ENCODE data around the gene RBBP6.
A peak's percentile ranks its signal among the peaks of the same experiment; 100 is the strongest.

Gene RBBP6

DNA sequence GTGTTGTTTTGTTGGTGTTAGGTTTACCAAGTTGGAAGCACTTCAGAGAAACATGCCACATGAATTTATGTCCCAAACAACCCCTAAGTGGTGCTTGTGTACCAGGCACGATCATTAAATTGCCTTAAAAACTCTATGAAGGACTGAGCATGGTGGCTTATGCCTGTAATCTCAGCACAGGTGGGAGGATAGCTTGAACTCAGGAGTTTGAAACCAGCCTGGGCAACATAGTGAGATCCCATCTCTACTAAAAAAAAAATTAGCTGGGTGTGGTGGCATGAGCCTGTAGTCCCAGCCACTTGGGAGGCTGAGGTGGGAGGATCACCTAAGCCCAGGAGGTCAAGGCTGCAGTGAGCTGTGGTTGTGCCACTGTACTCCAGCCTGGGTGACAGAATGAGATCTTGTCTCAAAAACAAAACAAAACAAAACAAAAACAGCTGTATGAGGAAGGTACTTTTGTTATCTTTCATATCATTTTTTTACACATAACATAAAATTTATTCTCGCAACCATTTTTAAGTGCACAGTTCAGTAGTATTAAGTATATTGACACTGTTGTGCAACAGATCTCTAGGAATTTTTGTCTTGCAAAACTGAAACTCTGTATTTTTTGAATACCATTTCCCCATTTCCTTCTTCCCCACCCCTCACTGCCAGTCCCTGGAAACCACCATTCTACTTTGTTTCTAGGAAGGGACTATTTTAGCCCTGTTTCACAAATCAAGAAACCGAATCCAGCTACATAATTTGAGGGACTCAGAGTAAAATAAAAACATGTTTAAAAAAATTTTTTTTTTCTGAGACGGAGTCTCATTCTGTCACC is 14.3 kb upstream of the RBBP6 start:
- no peak for FAIRE-seq

DNA sequence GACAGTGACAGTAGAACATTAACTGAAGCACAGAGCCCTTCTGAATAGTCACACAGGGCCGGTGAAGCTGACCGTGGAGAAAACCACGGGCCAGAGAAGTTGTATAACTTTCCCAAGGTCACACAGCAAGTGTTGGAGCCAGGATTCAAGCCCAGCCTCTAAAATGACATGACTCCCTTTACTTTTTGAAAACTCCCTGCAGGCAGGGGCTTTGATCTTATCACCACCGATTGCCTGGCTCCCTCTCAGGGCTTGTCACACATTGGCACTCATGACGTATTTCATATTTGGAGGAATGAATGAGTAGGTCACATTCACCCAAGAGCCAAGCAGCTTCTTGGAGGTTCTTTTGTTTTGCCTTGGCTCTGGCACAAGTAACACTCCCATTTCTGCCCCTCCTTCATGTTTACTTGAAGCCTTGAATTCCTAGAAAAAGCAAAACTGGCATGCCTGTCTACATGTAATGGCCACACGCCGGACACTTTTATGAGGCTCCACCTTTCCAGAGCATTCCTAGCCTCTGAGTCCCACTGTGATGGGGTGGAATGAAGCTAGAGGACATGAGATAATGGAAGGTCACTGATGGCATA is 13.3 kb upstream of the RBBP6 start:
- no peak for FAIRE-seq

DNA sequence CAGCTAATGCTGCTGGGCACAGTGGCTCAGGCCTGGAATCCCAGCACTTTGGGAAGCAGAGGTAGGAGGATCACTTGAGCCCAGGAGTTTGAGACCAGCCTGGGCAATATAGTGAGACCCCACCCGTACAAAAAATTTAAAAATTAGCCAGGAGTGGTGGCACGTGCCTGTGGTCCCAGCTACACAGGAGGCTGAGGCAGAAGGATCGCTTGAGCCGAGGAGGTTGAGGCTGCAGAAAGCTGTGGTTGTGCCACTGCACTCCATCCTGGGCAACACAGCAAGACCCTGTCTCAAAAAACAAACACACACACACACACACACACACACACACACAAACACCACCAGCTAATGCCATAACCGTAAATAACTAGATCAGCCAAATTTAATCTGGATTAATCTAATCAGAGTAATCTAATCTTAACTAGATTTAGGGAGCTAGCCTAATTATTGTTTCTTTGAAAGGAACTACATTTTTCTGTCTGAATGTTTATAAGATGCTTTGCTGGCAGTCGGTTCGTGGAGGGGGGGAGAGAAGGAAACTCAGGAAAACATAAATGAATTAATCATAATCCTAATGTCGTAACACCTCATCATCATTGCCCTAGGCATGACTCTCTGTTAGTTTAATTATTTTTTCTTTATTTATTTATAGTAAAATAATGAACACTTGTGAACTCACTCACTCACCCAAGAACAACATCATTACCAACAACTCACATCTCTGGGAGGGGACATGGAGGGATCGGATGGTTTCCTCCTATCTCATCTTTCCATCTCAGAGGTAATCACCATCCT is 12.5 kb upstream of the RBBP6 start:
- no peak for FAIRE-seq

DNA sequence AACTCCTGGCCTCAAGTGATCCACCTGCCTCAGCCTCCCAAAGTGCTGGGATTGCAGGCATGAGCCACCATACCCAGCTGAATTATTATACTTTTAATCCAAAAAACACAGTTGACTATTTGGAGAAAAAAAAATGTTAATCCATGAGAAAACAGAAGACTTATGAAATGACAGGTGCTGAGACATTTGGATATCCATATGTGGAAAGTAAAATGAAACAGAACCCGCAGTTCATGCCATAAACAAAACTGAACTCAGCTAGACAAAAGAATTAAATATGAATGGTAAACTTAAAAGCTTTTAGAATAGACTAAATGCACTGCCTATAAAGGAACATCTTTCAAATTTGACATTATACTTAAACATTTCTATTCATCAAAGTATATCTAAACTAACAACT is 8.2 kb upstream of the RBBP6 start:
- FAIRE-seq: no peak

DNA sequence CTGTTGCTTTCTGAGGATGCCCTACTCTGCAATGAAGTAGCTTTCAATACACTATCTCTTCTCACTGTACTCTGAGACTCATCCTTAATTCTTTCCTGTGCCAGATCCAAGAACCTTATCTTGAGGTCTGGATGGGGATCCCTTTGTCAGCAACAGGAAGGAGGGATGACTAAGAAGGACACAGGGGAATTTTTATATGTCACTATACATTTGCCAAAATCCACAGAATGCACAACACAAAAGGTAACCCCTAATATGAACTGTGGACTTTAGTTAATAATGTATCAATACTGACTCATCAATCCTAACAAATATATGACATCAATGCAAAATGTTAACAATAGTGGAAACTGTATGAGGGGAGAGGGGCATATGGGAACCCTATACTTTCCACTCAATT is 4.7 kb upstream of the RBBP6 start:
- FAIRE-seq: no peak

DNA sequence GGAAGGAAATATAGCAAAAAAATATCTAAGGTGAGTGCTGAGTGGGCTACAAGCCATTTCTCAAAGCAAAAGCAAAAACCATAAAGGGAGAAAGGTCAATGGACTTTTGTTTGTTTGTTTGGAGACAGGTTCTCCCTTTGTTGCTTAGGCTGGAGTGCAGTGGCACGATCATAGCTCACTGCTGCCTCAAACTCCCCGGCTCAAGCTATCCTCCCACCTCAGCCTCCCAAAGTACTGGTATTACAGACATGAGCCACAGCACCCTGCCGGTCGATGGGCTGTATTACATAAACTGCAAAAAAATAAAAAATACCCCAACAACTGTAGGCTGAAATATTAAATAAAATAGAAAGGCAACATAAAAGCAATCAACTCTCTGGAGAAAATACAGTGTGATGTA is 3.5 kb upstream of the RBBP6 start:
- FAIRE-seq: no peak

DNA sequence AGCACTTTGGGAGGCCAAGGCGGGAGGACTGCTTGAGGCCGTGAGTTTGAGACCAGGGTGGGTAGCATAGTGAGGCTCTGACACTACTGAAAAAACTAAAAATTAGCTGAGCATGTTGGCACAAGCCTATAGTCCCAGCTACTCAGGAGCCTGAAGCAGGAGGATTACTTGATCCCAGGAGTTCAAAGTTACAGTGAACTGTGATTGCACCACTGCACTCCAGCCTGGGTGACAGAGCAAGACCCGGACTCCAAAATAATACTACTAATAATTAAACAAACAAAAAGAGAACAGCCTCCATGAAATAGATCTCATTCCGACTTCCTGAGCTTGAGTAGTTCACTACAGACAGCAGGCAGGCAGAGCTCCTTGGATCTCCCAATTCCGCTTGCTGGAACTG is 2.7 kb upstream of the RBBP6 start:
- no peak for FAIRE-seq

DNA sequence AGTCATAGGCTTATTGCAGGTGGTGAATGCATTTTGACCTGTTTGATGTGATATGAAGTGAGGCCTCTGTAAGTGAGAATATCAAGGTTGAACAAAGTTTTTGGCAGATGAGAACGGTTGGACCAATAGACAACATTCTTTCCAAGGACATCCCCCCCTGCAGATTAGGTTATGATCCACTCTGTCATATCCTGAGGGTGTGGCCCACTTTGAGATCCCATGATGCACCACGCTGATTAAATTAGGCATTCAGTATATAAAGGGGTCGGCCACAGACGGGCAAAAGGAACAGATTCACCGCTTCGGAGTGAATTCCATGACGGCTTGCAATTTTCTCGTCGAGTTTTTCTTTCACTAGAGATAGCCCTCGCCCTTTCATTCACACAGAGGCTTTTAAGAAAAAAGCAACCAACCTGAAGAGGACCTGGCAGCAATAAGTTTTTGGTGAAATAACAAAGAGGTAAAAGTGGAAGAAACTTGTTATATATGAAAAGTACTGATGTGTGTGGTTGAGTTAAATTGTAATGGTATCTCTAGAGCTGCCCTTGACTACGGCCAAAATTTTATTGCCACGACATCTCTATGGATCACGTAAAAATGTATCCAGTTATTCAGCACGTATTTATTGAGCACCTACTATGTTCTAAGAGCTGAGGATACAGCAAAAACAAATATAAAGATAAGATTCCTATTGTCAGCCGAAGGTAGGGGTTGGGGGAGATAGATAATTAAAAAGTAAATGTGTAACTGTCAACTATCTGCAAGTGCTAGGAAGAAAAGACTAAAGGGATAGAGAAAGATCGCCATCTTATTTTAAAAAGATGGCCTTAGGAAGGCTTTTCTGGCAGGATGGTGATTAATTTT is 1.7 kb upstream of the RBBP6 start:
- no peak for FAIRE-seq

DNA sequence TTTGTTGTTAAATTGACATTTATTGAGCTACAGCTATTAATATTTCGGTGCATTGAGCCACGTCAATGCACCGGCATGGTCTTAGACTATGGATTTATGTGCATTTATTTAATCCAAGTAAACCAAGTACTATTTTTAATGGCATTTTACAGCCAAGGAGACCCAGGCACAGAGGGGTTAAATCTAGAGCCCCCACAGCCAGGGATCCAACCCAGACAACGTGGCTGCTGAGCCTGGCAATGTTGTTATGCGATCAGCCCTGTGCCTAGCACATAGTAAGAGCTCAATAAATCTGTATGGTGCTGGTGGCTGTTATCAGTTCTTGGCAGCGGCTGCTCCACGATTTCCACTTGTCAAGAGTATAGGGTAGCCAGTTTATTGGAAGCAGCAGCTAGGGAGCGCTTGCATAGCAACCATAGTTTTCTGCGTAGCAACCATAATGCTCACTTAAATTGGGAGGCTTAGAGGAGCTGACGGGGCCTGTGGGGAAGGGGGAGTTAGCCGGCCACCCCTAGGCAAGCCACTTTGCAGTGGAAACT is 541 bp upstream of the RBBP6 start:
- no peak for FAIRE-seq

DNA sequence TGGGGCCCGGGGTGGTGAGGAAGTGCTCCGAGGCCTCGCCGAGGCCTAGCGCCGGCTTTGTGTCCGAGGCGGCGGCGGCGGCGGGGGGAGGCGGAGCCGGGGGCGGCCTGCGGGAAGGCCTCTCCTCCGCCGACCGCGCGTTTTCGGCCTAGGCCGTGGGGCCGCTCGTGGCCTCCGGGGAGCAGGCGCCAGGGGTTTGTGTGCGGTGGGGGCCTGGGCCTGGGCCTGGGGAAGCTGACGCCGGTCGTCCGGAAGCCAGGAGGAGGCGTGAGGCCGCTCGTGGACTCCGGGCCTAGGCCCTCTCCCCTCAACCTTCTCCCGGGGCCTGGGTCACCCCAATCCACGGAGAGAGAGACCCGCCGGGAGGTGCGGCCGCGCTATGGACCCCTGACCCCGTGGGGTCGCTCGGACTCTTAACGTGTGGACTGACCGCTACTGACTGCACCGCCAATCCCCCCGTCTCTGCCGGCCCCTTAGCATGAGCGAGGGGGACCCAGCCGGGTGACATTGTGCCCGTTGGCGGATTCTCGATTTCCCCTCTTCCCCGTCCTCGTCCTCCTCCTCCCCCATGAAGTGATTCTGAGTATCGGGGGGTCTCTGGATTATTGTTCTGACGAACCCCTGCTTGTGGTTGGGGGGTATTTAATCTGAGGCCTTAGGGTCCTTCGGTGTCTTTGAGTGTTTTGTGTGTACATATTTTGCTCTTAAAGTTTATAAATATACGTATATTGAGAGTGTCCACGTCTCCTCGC is 660 bp downstream of the RBBP6 start:
- no peak for FAIRE-seq

DNA sequence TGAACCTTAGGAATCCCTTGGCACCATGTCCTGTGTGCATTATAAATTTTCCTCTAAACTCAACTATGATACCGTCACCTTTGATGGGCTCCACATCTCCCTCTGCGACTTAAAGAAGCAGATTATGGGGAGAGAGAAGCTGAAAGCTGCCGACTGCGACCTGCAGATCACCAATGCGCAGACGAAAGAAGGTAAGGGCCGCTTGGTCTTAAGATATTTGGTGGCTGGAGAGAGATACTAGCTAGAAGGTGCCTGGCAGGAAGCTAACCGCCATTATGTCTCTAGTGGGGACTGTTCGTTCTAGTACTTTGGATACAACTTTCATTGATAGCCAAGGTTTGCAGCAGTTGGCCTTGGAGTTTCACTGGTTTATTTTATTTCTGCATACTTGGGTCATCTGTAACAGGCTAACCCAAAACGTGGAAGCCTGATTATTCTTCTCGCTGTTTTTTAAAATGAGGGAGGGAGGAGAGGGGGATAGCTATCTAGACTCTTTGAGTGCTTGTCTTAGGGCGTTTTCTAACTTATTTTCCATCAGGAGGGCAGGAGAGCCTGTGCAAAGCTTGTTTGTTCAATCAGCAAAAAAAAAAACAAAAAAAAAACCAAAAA is 1.3 kb downstream of the RBBP6 start:
- no peak for FAIRE-seq

DNA sequence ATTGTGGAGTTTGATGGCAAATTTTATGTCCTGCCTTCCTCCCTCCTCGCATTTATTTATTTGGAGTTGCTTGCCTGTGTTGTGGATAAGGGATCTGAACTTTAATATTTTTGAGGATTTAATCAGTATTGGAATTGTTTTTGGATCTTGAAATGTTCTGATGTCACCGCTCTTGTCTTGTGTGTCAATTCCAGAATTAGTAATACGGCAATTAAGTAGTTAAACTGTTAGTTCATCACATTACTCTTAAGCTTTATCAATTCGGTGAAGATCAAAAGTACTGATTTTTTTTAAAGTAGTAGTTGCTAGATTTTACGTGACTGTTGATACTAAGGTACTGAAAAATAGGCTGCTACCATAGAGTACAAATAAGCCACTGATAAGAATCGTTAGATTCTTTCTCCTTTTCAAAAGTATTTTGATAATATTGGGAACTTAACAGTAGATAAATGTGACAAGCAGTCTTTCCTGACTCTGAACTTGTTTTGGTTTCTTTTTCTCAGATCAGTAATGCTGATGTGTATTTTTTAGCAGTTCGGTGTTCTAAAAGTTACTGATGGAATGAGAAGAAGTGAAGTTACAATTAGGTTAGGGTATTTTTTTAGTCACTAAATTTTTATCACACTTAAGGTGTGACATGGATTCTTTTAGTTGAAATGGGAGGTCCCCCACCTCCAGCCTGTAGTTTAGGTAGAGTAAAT is 2.0 kb downstream of the RBBP6 start:
- FAIRE-seq: no peak

DNA sequence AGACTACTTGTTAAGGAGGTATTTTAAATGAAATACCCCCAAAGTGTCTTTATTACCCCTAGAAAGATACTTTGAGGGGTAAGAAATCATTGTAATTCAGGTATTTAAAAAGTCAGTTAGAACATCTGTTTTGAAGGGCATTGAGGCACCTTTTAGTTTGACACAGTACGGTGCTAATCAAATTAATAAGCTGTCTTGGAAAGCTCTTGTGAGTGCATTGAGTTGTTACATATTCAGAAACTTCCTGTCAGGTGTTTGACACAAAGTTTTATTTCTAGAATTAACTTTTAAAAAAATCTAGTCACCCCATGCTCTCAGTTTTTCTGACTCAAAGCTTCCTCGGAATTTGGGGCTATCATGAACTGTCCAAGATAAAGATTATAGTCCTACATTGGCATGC is 4.6 kb downstream of the RBBP6 start:
- no peak for FAIRE-seq

DNA sequence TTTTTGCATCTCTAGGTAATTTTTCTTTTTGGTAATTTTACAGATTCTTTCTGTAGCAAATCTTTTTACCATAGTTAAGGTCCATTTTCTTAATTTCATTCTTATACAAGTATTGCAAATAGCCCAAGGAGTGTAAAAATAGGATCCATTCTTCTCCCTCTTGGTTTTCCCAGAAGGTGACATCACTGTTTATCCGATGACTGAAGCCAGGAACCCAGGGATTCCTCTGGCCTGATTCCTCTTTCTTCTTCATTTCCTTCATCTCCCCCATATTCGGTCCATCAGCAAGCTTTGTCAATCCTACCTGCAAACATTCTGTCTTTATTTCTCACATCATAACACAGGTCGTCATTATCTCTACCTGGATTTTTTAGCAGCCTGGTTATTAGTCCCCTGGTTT is 5.3 kb downstream of the RBBP6 start:
- FAIRE-seq: no peak

DNA sequence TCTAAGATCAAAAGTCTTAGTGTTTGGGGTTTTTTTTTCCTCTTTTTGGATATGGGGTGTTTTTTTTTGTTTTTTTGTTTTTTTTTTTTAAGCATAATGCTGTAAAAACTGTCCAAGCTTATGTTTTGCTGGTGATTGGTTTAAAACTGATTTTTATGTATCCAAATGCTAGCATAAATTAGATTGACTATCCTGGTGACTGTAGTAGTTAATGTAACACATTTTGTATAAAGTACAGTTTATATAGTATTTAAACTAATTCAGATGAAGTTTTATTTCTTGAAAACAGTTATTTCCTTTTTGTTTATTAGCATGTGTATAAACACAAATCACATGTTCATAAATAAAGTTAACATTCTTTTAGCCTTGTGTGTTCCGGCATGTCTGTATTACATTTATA is 10.9 kb downstream of the RBBP6 start:
- no peak for FAIRE-seq

DNA sequence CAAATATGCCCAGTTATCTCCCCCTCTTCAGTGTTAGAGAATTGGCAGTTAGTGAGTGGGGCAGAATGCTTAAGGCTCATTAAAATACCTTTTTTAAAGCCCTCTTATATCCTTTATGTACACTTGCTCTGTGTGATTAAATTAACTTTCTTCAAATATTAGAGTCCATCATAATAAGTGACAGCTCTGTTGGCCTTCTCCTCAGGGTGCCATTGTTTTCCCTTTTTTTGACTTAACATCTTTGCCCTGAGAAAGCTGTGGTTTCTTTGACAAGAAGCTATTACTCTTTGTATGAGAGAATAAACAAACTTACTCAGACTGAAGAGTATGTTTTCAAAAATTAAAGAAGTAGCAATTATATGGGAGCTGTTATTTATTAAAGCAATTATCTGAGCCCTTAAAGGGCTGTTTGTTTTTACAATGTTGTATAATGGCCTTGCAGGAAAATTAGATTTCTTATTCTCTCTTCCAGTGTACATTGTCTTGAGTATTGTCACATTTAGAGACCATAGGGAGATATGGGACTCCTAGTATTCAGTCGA is 13.4 kb downstream of the RBBP6 start:
- FAIRE-seq: no peak

DNA sequence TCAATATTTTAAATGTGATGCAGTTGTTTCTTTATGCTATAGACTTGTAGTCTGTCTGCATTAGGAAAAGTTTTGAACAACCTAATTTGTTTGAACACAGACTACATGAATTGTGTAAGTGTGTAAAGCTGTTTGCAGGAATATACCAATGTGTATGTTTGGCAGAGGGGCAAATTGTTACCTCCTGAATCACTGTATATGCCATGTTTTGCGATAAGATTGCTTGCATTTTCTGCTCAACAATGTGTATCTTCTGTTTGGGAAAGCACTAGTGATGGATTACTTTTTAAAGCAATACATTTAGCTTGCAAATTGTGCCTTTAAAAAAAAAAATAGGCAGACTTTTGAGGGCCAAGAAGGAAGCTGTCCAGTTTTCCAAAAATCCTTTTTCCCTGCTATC is 14.6 kb downstream of the RBBP6 start:
- FAIRE-seq: no peak

DNA sequence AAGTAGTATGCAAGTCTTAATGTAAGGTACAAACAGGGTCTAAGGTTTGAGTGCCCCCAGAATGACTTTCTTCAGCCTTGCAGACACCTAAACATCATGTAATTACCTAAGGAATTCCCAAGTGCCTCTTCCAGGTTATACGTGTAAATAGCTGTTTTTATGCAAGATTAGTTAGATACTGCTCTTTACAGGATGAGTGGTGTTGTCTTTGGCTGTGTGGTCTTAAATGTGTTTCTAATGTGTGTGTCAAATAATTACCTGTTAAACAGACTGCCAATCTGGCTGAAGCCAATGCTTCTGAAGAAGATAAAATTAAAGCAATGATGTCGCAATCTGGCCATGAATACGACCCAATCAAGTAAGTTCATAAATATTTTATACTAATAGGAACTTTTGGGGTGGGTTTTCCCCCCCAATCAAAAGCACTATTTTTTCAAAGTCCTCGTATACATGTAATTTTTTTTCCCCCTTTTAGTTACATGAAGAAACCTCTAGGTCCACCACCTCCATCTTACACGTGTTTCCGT is 16.0 kb downstream of the RBBP6 start:
- FAIRE-seq: no peak

DNA sequence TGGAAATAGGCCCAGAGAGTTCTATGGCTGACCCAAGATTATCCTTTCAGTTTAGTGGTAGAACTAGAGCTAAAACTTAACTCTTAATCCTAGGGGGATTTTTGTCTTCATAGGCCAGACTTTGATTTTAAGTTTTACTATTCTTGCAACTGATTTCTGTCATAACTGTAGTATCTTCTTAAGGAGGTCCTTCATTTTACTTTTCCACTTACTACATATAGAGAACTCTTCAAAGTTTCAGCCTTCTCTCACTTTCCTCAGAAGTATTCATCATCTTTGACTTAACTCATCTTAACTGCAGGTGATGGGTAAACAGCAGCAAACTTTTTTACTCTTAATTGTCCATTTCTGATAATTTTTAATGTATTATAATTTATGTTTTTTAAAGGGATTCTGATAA is 23.4 kb downstream of the RBBP6 start:
- no peak for FAIRE-seq

DNA sequence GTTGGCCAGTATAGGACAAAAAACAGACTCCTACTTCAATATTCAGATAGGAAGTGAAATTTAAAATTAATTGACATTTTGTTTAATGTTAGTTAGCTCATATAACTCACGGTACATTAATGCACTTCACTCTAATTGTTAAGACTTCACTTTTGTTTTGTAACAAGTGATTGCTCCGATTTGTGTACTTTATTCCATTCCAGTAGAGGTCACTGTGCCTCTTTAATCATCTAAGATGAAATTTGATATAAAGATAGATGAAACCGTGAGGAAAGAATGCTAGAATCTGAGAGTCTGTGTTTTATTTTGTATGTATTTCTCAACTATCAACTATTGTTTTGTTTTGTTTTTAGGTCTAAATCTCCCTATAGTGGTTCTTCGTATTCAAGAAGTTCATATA is 29.0 kb downstream of the RBBP6 start:
- FAIRE-seq: peak; percentile 47

All from TTC549 (cell line).